BE2C (cell line): ENCODE measurements around the gene P2RY11.

Experiments used
- DNase-seq: peaks from one replicate; pipeline ENCODE4 v3.0.0-alpha.2; 2020
- H3K27me3 ChIP-seq: fragments of 250-450 bp; sonication (Bioruptor Pico); 2 replicates; pipeline ENCODE4 v1.5.1; 2020; ENCODE audit warnings: mild to moderate bottlenecking
- H3K36me3 ChIP-seq: fragments of 250-450 bp; sonication (Bioruptor Pico); 2 replicates; pipeline ENCODE4 v1.5.1; 2020; ENCODE audit warnings: mild to moderate bottlenecking
- H3K4me1 ChIP-seq: fragments of 250-450 bp; sonication (Bioruptor Pico); 2 replicates; pipeline ENCODE4 v1.5.1; 2020
- H3K4me3 ChIP-seq: 2 replicates; pipeline ENCODE4 v1.5.1; 2011; ENCODE audit warnings: low read depth, low read length
- H3K9me3 ChIP-seq: fragments of 250-450 bp; sonication (Bioruptor Pico); 2 replicates; pipeline ENCODE4 v1.5.1; 2020
- TF ChIP-seq, protein P1 (sequence below): IDR thresholded peaks from 2 replicates; pipeline ENCODE4 v1.5.1; 2012; ENCODE audit warnings: mild to moderate bottlenecking, low read depth, low read length

Gene P2RY11

DNA sequence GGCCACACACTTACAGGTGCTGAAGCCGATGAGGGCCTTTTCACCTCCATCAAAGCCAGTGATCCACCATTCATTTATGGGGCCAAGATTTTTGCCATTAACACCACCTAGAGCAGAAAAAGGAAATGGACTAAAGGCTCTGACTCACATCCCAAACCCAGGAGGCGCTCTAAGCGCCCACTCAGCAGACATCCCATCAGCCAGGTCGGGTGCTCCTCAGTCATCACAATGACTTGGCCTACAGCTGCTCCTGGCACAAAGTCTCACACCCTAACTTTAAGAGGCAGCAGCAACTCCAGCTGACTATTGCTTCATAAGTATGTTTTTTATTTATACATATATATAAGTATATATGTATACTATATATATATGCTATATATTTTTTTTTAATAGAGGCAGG lies 44.3 kb downstream of the P2RY11 start:
- peaks cover 92% of the 10 kb centered on the region for H3K36me3 ChIP-seq
- H3K9me3 ChIP-seq, result no peaks in the 10 kb centered on the region
- H3K4me1 ChIP-seq, result no peaks in the 10 kb centered on the region
- no peaks in the 10 kb centered on the region for H3K27me3 ChIP-seq
- no peak overlapping the region for H3K4me3 ChIP-seq
- no peak for DNase-seq
- TF ChIP-seq, protein P1, sequence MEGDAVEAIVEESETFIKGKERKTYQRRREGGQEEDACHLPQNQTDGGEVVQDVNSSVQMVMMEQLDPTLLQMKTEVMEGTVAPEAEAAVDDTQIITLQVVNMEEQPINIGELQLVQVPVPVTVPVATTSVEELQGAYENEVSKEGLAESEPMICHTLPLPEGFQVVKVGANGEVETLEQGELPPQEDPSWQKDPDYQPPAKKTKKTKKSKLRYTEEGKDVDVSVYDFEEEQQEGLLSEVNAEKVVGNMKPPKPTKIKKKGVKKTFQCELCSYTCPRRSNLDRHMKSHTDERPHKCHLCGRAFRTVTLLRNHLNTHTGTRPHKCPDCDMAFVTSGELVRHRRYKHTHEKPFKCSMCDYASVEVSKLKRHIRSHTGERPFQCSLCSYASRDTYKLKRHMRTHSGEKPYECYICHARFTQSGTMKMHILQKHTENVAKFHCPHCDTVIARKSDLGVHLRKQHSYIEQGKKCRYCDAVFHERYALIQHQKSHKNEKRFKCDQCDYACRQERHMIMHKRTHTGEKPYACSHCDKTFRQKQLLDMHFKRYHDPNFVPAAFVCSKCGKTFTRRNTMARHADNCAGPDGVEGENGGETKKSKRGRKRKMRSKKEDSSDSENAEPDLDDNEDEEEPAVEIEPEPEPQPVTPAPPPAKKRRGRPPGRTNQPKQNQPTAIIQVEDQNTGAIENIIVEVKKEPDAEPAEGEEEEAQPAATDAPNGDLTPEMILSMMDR, result no peak

DNA sequence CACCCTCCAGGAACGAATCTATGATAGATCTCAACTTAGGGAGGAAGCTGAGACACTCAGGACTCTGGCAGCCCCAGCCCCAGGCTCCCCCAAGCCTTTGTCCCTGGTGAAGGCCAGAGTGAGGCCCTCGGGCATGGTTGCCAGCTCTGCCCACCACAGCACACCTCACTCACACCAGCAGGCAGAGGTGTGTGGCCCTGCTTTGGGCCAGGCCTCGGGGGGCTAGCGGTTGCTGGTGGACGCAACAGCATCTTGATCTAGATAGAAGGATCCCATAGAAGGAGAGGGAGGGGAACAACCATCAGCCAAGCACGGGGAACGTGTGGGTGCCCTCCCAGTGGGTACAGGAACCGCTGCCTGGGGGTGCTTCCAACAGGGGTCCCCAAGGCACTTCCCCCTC lies 46.6 kb downstream of the P2RY11 start:
- Histone ChIP-seq H3K9me3 (no peaks in the 10 kb centered on the region), H3K36me3 (peaks cover 92% of the 10 kb centered on the region), H3K4me3 (no peak overlapping the region), H3K4me1 (no peaks in the 10 kb centered on the region), H3K27me3 (no peaks in the 10 kb centered on the region)
- no peak for DNase-seq
- TF ChIP-seq, protein P1, result no peak

DNA sequence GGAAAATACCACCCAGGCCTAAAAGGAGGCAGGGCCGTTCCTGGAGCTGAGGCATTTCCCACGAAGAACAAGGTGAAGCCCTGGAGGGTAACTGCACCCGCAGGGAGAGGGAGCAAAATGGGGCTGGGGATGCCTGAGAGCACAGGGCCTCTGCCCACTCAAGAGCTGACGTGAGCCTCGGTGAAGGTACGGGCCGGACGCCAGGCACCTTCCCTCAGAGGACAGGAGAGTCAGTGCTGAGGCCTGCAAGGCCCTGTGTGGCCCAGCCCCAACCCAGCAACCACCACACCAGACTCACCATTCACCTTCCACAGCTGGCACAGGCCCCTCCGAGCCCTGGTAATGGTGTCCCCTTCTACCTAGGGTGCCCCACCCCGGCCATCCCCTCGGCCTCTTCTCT lies 47.0 kb downstream of the P2RY11 start:
- H3K36me3 ChIP-seq, result peaks cover 95% of the 10 kb centered on the region

DNA sequence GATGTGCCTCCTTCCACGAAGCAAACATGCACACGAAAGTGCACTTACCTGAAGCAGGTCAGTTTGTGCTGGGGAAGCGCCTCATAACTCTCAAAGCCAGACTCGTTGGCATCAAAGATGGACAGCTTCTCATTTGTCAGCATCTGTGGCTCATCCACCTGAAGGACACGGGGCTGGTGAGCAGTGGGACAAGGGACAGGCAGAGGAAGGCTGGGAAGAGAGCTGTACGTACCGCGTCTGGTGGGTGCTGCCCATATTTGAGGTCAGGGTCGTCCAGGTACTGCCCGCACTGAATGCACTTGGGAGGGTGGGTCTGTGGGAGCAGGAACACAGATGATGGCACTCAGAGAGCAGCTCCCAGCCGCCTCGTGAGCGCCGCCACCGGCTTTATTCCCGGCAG lies 48.1 kb downstream of the P2RY11 start:
- TF ChIP-seq, protein P1, result no peak
- Histone ChIP-seq H3K4me3 (no peak overlapping the region), H3K4me1 (no peaks in the 10 kb centered on the region), H3K9me3 (no peaks in the 10 kb centered on the region), H3K27me3 (no peaks in the 10 kb centered on the region), H3K36me3 (peaks cover 95% of the 10 kb centered on the region)
- no peak for DNase-seq

More for the DNA sequence above, 47.0 kb downstream of the P2RY11 start:
- Histone ChIP-seq H3K27me3 (no peaks in the 10 kb centered on the region), H3K4me3 (no peak overlapping the region), H3K9me3 (no peaks in the 10 kb centered on the region), H3K4me1 (no peaks in the 10 kb centered on the region)
- no peak for DNase-seq
- TF ChIP-seq, protein P1, result no peak

DNA sequence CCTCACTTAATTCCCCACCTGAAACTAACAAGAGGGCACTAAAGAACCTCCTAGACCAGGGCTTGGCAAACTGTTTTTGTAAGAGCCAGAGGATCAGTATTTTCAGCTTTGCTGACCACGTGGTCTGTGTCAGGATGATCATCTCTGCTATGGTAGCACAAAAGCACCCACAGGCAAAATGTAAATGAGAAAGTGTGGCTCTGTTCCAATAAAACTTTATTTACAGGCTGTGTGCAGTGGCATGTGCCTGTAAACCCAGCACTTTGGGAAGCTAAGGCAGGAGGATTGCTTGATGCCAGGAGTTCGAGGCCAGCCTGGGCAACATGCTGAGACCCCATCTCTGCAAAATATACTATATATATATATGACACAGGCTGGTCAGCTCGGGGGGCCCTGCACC lies 52.0 kb downstream of the P2RY11 start:
- no peak for DNase-seq
- no peaks in the 10 kb centered on the region for H3K27me3 ChIP-seq
- H3K4me3 ChIP-seq, result no peak overlapping the region
- no peaks in the 10 kb centered on the region for H3K4me1 ChIP-seq
- H3K9me3 ChIP-seq, result no peaks in the 10 kb centered on the region
- H3K36me3 ChIP-seq, result peaks cover 93% of the 10 kb centered on the region
- TF ChIP-seq, protein P1, result no peak
